ENCODE data around the gene AK1. TPM values are rescaled to one million over a fixed set of nuclear protein-coding genes. Genes with fewer than 3 reads are reported as not detected.
A peak's percentile ranks its signal among the peaks of the same experiment; 100 is the strongest.
"Not testable (repeated sequence)": the region's sequence is repeated elsewhere in the genome, so short reads cannot be mapped to it uniquely, and the experiment has no call there.

AK1 gene
- total RNA-seq, 1 donor from 2014 or later: 777 TPM

DNA sequence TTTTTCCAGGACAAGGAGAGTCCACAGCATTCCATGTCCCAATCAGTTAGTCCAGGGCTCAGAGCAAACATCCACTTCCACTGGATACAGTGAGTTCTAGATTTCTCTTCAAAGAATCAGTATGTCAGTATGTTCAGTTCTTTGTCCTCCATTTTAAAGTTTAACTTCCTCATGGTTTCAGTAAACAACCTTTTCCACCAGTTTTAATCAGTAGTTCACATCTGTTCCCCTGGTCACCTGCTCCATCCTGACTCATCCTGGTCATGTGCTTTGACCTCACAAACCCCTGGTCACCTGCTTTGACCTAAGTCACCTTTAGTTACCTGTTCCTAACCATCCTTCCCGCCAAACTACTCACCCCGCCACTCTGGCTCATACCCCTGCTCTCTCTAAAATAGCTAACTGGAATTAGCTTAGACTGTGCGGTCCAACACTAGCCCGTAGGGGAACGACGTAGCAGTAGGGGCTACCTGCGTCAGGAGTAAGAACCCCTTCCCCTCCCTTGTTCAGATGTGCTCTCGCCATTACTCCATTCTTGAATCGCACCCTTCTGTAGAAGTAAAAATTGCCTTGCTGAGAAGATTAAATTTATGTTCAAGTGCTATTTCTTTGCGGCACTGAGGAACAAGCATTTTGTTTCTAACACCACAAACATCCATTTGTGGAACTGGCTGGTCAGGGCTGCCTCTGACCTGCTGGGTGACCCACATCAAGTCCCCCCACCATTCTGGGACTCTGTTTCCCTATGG, 28.5 kb downstream of the AK1 start:
- DNase-seq (ENCODE audit: low read depth): no peak

DNA sequence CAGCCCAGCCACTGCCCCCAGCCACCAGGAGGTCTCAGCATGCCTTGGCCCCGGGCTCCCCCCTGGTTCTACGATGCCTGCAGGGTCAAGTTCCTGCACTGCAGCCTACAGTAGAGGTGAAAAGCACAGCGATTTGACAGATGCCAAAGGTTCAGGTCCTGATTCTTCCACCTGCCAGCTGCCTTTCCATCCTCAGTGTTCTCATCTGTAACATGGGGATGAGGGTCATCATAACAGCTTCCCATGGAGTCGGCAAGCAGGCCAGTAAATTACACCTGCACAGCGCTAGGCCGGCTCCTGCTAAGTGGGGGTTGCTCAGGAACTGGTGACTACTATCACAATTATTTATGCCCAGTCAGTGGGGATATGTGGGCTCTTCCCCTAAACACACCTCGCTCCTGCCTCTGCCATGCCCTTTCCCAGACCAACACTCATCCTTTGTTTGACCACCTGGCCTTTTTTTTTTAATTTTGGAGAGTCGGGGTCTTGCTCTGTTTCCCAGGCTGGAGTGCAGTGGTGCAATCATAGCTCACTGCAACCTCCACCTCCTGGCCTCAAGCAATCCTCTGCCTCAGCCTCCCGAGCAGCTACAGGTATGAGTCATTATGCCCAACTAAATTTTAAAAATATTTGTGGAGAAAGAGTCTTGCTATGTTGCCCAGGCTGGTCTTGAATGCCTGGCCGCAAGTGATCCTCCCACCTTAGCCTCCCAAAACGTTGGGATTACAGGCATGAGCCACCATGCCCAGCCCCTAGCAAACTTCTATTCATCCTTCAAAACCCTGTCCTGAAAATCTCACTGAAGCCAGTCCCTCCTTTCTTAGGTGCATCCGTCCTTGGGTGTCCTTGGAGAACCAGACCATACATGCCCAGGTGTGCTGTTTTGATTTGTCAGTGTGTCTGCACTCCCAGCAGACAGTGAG, 29.4 kb downstream of the AK1 start:
- no peak for DNase-seq (ENCODE audit: low read depth)

- peak; percentile 68 for DNase-seq (ENCODE audit: low read depth)
Measured at GRCh38 chr9:127847178-127847510, 30.3 kb downstream of the AK1 start.

- no peak for DNase-seq (ENCODE audit: low read depth)
Measured at GRCh38 chr9:127846443-127847177, 30.9 kb downstream of the AK1 start.

- DNase-seq (ENCODE audit: low read depth): not testable (repeated sequence)
Measured at GRCh38 chr9:127845619-127846018, 31.9 kb downstream of the AK1 start.

GRCh38 chr9:127844821-127845359, 32.6 kb downstream of the AK1 start:
- DNase-seq (ENCODE audit: low read depth): no peak

GRCh38 chr9:127841087-127841835, 36.2 kb downstream of the AK1 start:
- no peak for DNase-seq (ENCODE audit: low read depth)

- peak; percentile 96 for DNase-seq (ENCODE audit: low read depth)
Measured at GRCh38 chr9:127838375-127839078, 38.9 kb downstream of the AK1 start.

- no peak for DNase-seq (ENCODE audit: low read depth)
Measured at GRCh38 chr9:127837346-127837745, 40.1 kb downstream of the AK1 start.

DNA sequence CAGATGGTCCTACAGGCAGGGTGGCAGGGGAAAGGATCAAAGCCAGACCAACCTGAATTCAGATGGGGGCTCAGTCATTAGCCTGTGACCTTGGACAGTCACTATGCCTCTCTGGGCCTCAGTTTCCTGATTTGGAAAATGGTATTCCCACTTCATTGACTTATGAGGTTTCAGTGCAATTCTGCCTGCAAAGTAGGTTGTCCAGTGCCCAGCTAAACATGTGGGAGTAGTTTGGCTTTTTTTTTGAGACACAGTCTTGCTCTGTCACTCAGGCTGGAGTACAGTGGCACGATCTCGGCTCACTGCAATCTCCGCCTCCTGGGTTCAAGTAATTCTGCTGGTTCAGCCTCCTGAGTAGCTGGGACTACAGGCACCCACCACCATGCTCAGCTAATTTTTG, 40.9 kb downstream of the AK1 start:
- DNase-seq (ENCODE audit: low read depth): not testable (repeated sequence)

DNA sequence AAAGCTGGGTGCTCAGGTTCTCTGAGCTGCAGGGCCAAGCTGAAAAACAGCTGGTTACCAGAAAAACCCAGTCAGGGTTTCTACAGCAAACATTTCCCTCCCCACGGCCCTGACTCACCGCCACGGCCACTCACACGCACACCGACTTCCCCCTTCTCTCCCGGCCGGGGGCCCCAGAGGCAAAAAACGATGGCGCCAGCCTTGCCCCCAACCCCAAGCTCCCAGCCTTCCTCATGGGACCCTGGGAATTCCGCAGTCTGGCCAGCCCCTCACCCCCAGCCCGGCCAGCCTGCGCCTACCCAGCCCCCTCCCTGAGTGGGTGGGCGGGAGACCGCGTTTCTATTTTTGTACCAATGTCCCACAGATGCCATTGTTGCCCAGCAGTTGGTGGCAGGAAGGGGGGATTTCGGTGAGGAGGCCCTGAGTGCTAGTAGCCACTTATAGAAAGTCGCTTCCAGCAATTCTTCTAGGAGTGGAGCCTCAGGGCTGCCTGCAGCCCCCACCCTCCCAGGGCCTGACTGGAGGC, 41.4 kb downstream of the AK1 start:
- DNase-seq (ENCODE audit: low read depth): peak; percentile 79

DNA sequence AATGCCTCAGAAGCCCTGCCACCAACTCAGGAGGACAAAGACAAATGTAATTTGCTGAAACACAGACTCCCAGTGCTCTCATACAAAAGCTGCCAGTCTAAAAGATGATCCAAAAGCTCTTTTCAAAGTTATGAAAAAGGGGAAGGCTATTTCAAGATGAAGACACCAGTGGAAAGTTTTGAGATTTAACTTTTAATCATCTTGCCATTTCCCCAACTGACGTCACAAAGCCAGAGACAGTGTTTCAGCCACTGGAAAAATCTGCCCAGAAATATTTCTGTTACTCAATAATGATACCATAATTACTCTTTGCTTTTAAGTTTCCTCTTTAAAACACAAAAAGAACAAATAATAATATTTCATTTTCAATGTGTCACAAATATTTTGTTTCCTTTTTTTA, 43.9 kb downstream of the AK1 start:
- DNase-seq (ENCODE audit: low read depth): peak; percentile 32

DNA sequence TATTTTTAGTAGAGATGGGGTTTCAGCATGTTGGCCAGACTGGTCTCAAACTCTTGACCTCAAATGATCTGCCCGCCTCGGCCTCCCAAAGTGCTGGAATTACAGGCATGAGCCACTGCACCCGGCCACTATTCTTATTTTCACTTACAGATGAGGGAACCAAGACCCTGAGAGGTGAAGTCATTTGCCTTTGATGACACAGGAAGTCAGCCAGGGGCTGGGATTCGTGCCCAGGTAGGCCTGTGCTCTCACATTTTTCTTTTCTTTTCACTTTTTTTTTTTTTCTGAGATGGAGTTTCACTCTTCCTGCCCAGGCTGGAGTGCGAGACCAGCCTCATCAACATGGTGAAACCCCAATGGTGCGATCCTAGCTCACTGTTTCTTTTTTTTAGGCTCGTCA, 45.2 kb downstream of the AK1 start:
- no peak for DNase-seq (ENCODE audit: low read depth)

DNA sequence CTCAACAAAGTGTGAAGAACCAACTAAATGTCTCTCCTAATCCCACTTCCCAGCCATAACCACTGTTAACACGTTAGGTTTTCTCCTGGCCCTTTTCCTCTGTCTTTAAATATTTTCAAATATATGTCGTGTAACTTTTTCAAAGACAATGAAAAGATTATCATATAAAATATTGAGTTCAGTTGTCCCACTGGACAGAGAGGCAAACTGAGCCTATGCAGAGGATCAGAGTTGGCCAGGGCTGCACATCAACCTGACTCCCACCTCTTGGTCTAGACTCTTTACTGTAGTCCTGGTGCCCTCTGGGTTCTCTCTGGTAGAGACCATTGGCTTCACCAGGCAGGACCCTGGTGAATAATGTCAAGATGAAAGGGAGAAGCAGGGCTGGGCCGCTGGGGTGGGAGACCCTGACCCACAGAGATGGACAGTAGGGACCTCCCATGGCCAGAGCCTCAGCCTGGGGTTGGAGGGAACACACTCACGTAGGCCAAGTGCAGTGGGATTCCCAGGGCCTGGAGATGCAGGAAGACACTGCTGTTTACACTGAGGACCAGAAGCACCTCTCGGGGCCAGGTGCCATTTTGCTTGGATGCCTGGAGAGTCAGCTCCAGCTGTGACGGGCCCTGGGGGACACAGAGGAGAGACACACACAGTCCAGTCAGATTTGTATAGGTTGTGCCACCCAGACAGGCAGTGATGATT, 48.1 kb downstream of the AK1 start:
- DNase-seq (ENCODE audit: low read depth): no peak

DNA sequence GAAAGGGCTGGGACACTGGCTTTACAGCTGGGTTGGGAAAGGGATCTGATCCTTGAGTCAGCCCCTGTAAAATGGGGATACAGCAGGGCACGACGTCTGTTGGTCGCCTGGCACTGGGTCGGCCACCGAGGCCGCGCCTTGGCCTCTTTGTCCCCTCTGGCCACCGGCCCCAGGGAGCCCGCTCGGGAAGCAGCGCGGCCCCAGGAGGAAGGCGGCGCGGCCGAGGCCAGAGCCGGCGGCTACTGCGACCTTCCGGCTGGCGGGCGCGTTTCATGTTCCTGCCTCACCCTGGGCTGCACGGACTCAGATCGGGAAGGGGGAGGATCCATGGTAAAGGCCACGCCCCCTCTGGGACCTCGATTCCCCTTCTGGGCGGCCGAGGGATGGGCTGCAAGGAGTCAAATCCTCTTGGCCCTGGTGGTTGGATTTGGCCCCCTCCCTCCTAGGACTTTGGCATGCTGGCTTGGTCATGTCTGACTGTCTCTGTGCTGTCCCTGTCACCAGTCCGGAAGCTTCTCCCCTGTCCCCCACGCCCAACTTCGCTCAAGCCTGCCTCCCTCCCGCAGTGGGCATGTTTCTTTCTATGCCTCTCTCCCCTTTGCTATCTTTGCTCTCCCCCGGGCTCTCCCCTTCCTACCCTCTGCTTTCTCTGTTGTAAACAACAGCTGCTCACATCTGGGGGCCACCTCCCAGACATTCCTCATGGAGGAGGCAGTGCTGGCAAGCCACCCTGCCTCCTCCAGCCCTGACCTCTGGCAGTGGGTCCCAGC, 49.0 kb downstream of the AK1 start:
- DNase-seq (ENCODE audit: low read depth): peak; percentile 69

- no peak for DNase-seq (ENCODE audit: low read depth)
Measured at GRCh38 chr9:127826253-127826913, 51.1 kb downstream of the AK1 start.

DNA sequence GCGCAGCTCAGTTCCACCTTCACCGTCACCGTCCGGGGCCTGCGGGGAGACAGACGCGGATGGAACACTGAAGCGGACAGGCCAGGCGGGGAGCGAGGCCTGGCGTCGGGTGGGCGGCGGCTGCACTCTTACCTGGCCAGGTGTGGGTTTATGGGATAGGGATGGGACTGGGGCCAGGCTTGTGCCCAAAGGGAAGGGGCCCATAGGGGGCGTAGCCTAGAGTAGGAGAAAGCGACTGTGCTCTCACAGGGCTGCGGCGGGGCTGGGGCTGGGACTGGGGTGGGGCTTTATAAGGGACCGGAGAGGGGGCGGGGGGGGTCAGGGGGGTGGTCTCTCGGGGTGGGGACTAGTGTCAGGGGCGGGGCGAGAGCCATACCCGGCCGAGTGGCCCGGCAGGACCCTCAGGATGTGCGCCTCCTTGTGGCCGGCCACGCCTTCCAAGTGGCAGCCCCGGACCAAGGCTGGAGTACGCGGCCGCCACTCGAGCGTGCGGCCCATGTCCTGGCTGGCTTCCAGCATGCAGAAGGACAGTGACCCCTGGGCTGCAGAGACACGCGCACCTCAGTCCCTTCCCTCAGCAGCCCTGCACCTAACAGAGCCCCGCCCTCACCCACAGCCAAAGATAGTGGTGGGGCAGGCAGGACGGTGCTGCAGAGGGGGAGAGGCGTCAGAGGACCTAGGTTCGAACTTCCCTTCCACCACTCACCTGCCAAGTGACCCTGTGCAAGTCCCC, 52.0 kb downstream of the AK1 start:
- DNase-seq (ENCODE audit: low read depth): no peak

All from myocyte (in vitro differentiated cells).